ENCODE data around the gene CDHR3. TPM values are rescaled to one million over a fixed set of nuclear protein-coding genes. Genes with fewer than 3 reads are reported as not detected.

Gene CDHR3
- total RNA-seq, 1 experiment from 2014 or later: 4.0 TPM

- Mint-ChIP-seq H3K4me3 (ENCODE audit: low read depth, unreplicated experiment) (no peak overlapping the region), H3K36me3 (ENCODE audit: insufficient read depth, unreplicated experiment) (no peaks in the 10 kb centered on the region), H3K9me3 (ENCODE audit: low read depth, unreplicated experiment) (no peaks in the 10 kb centered on the region), H3K27me3 (ENCODE audit: unreplicated experiment) (no peaks in the 10 kb centered on the region), H3K27ac (ENCODE audit: unreplicated experiment) (no peak overlapping the region), H3K4me1 (ENCODE audit: low read depth, unreplicated experiment) (peaks cover 42% of the 10 kb centered on the region)
- no TSS peak for BruUV-seq (replicated peaks)
- intact Hi-C loops (cut with micrococcal nuclease; ENCODE audit: unreplicated experiment): loop anchor here (5.0 kb wide), 1 partner anchor 40 kb away; the partner anchor contains the start of gene SYPL1
- CTCF ChIA-PET: interaction anchor here (1.4 to 1.8 kb wide), 3 partner anchors 8 to 39 kb away, joined by 4 to 9 read pairs (median 8); partner anchors contain the start of gene SYPL1
- DNase-seq: no peak
- TF ChIP-seq, protein P1, sequence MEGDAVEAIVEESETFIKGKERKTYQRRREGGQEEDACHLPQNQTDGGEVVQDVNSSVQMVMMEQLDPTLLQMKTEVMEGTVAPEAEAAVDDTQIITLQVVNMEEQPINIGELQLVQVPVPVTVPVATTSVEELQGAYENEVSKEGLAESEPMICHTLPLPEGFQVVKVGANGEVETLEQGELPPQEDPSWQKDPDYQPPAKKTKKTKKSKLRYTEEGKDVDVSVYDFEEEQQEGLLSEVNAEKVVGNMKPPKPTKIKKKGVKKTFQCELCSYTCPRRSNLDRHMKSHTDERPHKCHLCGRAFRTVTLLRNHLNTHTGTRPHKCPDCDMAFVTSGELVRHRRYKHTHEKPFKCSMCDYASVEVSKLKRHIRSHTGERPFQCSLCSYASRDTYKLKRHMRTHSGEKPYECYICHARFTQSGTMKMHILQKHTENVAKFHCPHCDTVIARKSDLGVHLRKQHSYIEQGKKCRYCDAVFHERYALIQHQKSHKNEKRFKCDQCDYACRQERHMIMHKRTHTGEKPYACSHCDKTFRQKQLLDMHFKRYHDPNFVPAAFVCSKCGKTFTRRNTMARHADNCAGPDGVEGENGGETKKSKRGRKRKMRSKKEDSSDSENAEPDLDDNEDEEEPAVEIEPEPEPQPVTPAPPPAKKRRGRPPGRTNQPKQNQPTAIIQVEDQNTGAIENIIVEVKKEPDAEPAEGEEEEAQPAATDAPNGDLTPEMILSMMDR (IDR thresholded peaks at IDR 0.05; ENCODE audit: unreplicated experiment): no peak
Observed at GRCh38 chr7:106072715-106073091, 109.6 kb downstream of the CDHR3 start.

GRCh38 chr7:106073701-106074100 lies 110.6 kb downstream of the CDHR3 start:
- DNase-seq: no peak
- no peak overlapping the region for H3K4me3 Mint-ChIP-seq (ENCODE audit: low read depth, unreplicated experiment)
- BruUV-seq (replicated peaks): no TSS peak
- no peaks in the 10 kb centered on the region for H3K27me3 Mint-ChIP-seq (ENCODE audit: unreplicated experiment)
- H3K36me3 Mint-ChIP-seq (ENCODE audit: insufficient read depth, unreplicated experiment): no peaks in the 10 kb centered on the region
- H3K9me3 Mint-ChIP-seq (ENCODE audit: low read depth, unreplicated experiment): no peaks in the 10 kb centered on the region
- TF ChIP-seq, protein P1 (IDR thresholded peaks at IDR 0.05; ENCODE audit: unreplicated experiment): no peak
- peaks cover 41% of the 10 kb centered on the region for H3K4me1 Mint-ChIP-seq (ENCODE audit: low read depth, unreplicated experiment)
- CTCF ChIA-PET: no interaction called here
- H3K27ac Mint-ChIP-seq (ENCODE audit: unreplicated experiment): no peak overlapping the region
- intact Hi-C loops (cut with micrococcal nuclease; ENCODE audit: unreplicated experiment): loop anchor here (5.0 kb wide), 1 partner anchor 39 kb away; the partner anchor contains the start of gene SYPL1

DNA sequence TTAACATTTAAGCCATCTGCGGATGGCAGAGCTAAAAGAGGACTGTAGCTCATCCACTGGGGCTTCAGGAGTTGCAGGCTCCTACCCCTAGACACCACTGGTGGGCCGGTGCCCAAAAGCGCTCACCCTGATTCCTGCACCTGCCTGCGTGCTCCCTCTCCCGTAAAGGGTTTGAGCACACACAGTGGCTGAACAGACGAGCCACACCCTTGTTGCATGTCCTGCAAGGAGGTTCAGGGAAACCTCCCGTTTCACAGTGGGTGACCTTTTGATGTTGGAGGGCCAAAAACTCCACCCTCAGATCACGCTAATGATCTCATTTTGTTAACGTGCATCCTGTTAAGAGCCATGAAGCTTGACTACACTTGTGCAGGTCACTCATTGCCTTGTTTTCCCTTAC lies 111.2 kb downstream of the CDHR3 start:
- TF ChIP-seq, protein P1 (IDR thresholded peaks at IDR 0.05; ENCODE audit: unreplicated experiment): no peak
- Mint-ChIP-seq H3K27me3 (ENCODE audit: unreplicated experiment) (no peaks in the 10 kb centered on the region), H3K4me1 (ENCODE audit: low read depth, unreplicated experiment) (peaks cover 35% of the 10 kb centered on the region), H3K9me3 (ENCODE audit: low read depth, unreplicated experiment) (no peaks in the 10 kb centered on the region), H3K4me3 (ENCODE audit: low read depth, unreplicated experiment) (no peak overlapping the region), H3K36me3 (ENCODE audit: insufficient read depth, unreplicated experiment) (no peaks in the 10 kb centered on the region), H3K27ac (ENCODE audit: unreplicated experiment) (no peak overlapping the region)
- DNase-seq: no peak
- intact Hi-C loops (cut with micrococcal nuclease; ENCODE audit: unreplicated experiment): loop anchor here (5.0 kb wide), 1 partner anchor 38 kb away; the partner anchor contains the start of gene SYPL1
- BruUV-seq (replicated peaks): no TSS peak
- CTCF ChIA-PET: interaction anchor here (0.9 kb wide), 1 partner anchor 9 kb away, joined by 3 read pairs; no protein-coding TSS in a partner anchor

DNA sequence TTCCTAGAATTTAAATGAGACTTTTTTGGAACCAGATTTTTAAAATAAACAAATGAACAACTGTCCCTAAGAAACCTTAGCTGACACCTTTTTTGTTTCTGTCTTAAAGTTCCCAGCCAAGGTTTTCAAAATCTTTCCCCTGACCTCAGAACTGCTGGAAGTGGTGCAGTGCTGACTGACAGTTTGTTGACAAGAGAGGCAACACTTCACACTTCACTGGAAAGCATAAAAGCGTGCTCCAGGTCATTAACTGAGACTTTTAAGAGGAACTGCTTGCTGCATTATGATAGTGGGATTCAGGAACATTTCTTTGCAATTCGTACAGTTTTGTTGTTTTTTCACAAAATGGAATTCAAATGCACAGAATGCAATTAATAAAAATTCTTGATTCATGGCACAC lies 112.9 kb downstream of the CDHR3 start:
- Mint-ChIP-seq H3K4me1 (ENCODE audit: low read depth, unreplicated experiment) (peaks cover 19% of the 10 kb centered on the region), H3K27me3 (ENCODE audit: unreplicated experiment) (no peaks in the 10 kb centered on the region), H3K4me3 (ENCODE audit: low read depth, unreplicated experiment) (no peak overlapping the region), H3K9me3 (ENCODE audit: low read depth, unreplicated experiment) (no peaks in the 10 kb centered on the region), H3K27ac (ENCODE audit: unreplicated experiment) (no peak overlapping the region), H3K36me3 (ENCODE audit: insufficient read depth, unreplicated experiment) (no peaks in the 10 kb centered on the region)
- intact Hi-C loops (cut with micrococcal nuclease; ENCODE audit: unreplicated experiment): no loop called here
- TF ChIP-seq, protein P1 (IDR thresholded peaks at IDR 0.05; ENCODE audit: unreplicated experiment): no peak
- CTCF ChIA-PET: no interaction called here
- BruUV-seq (replicated peaks): no TSS peak
- DNase-seq: no peak
